Measurements from ENCODE around the gene ST6GALNAC3. TPM values are rescaled to one million over a fixed set of nuclear protein-coding genes. Genes with fewer than 3 reads are reported as not detected.

Gene ST6GALNAC3
- total RNA-seq, 1 experiment from 2014 or later = 2.2 TPM

DNA sequence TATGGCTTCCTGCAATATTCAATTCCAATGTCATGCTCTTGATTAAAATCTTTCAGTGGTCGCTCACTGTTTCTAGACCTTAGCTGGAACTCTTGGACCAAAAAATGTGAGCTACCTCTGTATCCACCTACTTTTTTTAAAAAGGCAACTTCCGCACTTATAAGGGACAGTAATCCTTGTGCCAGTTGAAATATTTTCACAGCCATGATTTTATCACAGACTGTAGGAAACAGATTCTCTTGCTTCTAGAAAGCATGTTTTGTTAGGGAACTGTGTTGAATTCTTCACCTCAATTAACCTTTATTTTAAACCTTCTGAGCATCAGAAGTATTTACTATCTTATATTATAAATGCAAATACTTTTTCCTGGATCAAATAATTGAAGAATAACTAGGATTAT lies 496.7 kb downstream of the ST6GALNAC3 start:
- no TSS peak for BruUV-seq (replicated peaks)
- Histone ChIP-seq H4K20me1 (ENCODE audit: insufficient read depth) (no peaks in the 10 kb centered on the region), H3K9ac (ENCODE audit: low read length) (no peak overlapping the region), H3K79me2 (ENCODE audit: insufficient read depth, low read length) (no peaks in the 10 kb centered on the region), H2AFZ (ENCODE audit: low read depth, low read length, poor library complexity, severe bottlenecking) (no peak overlapping the region), H3K9me3 (ENCODE audit: control insufficient read depth in 1 of 2, insufficient read depth in 1 of 2, low read depth in 1 of 2, low read length in 2 of 2) (no peaks in the 10 kb centered on the region), H3K4me3 (replicated peaks in 1 of 2; ENCODE audit: low read depth in 1 of 2, low read length in 2 of 2) (no peak overlapping the region), H3K9me2 (ENCODE audit: insufficient read depth) (no peaks in the 10 kb centered on the region), H3K27me3 (ENCODE audit: insufficient read depth, low read length) (no peaks in the 10 kb centered on the region), H3K4me2 (ENCODE audit: low read length) (no peak overlapping the region), H3K4me1 (ENCODE audit: control insufficient read depth in 1 of 2, insufficient read depth in 2 of 2, low read length in 2 of 2) (no peaks in the 10 kb centered on the region), H3K36me3 (ENCODE audit: control insufficient read depth in 1 of 2, insufficient read depth in 2 of 2, low read length in 2 of 2) (no peaks in the 10 kb centered on the region), H3K27ac (ENCODE audit: low read depth, low read length) (no peak overlapping the region)
- intact Hi-C loops (cut with micrococcal nuclease) = no loop called here
- TF ChIP-seq, protein P1, sequence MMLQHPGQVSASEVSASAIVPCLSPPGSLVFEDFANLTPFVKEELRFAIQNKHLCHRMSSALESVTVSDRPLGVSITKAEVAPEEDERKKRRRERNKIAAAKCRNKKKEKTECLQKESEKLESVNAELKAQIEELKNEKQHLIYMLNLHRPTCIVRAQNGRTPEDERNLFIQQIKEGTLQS (IDR thresholded peaks at IDR 0.05) = no peak
- TF ChIP-seq, protein P2, sequence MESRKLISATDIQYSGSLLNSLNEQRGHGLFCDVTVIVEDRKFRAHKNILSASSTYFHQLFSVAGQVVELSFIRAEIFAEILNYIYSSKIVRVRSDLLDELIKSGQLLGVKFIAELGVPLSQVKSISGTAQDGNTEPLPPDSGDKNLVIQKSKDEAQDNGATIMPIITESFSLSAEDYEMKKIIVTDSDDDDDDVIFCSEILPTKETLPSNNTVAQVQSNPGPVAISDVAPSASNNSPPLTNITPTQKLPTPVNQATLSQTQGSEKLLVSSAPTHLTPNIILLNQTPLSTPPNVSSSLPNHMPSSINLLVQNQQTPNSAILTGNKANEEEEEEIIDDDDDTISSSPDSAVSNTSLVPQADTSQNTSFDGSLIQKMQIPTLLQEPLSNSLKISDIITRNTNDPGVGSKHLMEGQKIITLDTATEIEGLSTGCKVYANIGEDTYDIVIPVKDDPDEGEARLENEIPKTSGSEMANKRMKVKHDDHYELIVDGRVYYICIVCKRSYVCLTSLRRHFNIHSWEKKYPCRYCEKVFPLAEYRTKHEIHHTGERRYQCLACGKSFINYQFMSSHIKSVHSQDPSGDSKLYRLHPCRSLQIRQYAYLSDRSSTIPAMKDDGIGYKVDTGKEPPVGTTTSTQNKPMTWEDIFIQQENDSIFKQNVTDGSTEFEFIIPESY (IDR thresholded peaks at IDR 0.05; ENCODE audit: extremely low read depth, insufficient replicate concordance, low read length) = no peak
- TF ChIP-seq ZNF274 (IDR thresholded peaks at IDR 0.05; ENCODE audit: low read depth, low read length) (no peak), SIN3A (IDR thresholded peaks at IDR 0.05; ENCODE audit: low read depth) (no peak), RAD21 (IDR thresholded peaks at IDR 0.05; ENCODE audit: low read depth) (no peak)
- TF ChIP-seq, protein P3, sequence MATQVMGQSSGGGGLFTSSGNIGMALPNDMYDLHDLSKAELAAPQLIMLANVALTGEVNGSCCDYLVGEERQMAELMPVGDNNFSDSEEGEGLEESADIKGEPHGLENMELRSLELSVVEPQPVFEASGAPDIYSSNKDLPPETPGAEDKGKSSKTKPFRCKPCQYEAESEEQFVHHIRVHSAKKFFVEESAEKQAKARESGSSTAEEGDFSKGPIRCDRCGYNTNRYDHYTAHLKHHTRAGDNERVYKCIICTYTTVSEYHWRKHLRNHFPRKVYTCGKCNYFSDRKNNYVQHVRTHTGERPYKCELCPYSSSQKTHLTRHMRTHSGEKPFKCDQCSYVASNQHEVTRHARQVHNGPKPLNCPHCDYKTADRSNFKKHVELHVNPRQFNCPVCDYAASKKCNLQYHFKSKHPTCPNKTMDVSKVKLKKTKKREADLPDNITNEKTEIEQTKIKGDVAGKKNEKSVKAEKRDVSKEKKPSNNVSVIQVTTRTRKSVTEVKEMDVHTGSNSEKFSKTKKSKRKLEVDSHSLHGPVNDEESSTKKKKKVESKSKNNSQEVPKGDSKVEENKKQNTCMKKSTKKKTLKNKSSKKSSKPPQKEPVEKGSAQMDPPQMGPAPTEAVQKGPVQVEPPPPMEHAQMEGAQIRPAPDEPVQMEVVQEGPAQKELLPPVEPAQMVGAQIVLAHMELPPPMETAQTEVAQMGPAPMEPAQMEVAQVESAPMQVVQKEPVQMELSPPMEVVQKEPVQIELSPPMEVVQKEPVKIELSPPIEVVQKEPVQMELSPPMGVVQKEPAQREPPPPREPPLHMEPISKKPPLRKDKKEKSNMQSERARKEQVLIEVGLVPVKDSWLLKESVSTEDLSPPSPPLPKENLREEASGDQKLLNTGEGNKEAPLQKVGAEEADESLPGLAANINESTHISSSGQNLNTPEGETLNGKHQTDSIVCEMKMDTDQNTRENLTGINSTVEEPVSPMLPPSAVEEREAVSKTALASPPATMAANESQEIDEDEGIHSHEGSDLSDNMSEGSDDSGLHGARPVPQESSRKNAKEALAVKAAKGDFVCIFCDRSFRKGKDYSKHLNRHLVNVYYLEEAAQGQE (IDR thresholded peaks at IDR 0.05; ENCODE audit: low read depth) = no peak
- DNase-seq (ENCODE audit: low read depth, low spot score) = no peak
- ChIA-PET RAD21 (ENCODE audit: low non-redundant PET in 1 of 2, low total read pairs in 2 of 2, uncharacterized antibody in 2 of 2, unreplicated experiment in 2 of 2) (no interaction called here), POLR2A (no interaction called here), CTCF (no interaction called here)
- no peak for ATAC-seq

Measured in HCT116 (cell line).